GM12878 (cell line): Measurements from ENCODE around the gene ANLN. TPM values are rescaled to one million over a fixed set of nuclear protein-coding genes. Genes with fewer than 3 reads are reported as not detected.

Experiments
- GATAD2B ChIP-seq: fragments of 450-650 bp; conservative IDR thresholded peaks from 2 replicates; pipeline ENCODE4 v1.6.1; 2017; ENCODE audit warnings: low read depth, mild to moderate bottlenecking, moderate library complexity
- NFIC ChIP-seq: IDR thresholded peaks from 2 replicates; pipeline ENCODE4 v1.6.1; 2012; ENCODE audit warnings: low read depth, mild to moderate bottlenecking, inconsistent platforms, low read length, moderate library complexity
- RELA ChIP-seq: fragments of 450-650 bp; IDR thresholded peaks from 2 replicates; pipeline ENCODE4 v1.8.0; 2014; ENCODE audit warnings: borderline replicate concordance; ENCODE audit not compliant: partially characterized antibody
- SIX5 ChIP-seq: IDR thresholded peaks from 2 replicates; pipeline ENCODE4 v1.6.1; 2011; ENCODE audit warnings: mild to moderate bottlenecking, low read depth, low read length, moderate library complexity; ENCODE audit not compliant: severe bottlenecking
- SRF ChIP-seq, 2 experiments: IDR thresholded peaks; 2 replicates each; pipeline ENCODE4 v1.6.1; 2011; ENCODE audit warnings: low read depth in 2 of 2, low read length in 2 of 2, mild to moderate bottlenecking in 1 of 2, moderate library complexity in 1 of 2
- ZNF384 ChIP-seq: IDR thresholded peaks from 2 replicates; pipeline ENCODE4 v1.6.1; 2012; ENCODE audit warnings: low read depth, mild to moderate bottlenecking, low read length, improper control_type of control experiment, borderline replicate concordance
- ZZZ3 ChIP-seq: IDR thresholded peaks from 2 replicates; pipeline ENCODE4 v1.6.1; 2011; ENCODE audit warnings: low read depth; ENCODE audit not compliant: control insufficient read depth, insufficient read length
- polyA plus RNA-seq, 11 experiments: library from polyadenylated mRNA; depleted of rRNA in 4 of 11; unstranded in 6 of 11; stranded (reverse) in 5 of 11; fragments of >200 nt; fragmentation: Nextera tagmentation in 4 of 11; fragmentation: Illumina TruSeq in 1 of 11; extraction: Ambion mirVana in 4 of 11; extraction: Trizol in 1 of 11; gene quantifications; 1 replicate in 1 of 11; 2 replicates in 10 of 11; pipeline versions ENCODE4 v1.2.1 to v1.2.3, GENCODE V29; 2011 to 2016; ENCODE audit warnings: inconsistent platforms in 2 of 11, missing spikeins in 2 of 11, low read depth in 1 of 11
- total RNA-seq, 4 experiments: library from RNA; depleted of rRNA in 3 of 4; stranded (reverse); fragments of >200 nt in 3 of 4; fragmentation: Illumina TruSeq in 1 of 4; extraction: Trizol in 1 of 4; gene quantifications; 2 replicates each; pipeline versions ENCODE4 v1.2.1 to v1.2.3, GENCODE V29; 2013 to 2021
- TF ChIP-seq, protein P1 (sequence below): fragments of 450-650 bp; IDR thresholded peaks from 2 replicates; pipeline ENCODE4 v1.6.1; 2017; ENCODE audit warnings: mild to moderate bottlenecking, moderate library complexity
- TF ChIP-seq, protein P2 (sequence below): fragments of 450-650 bp; IDR thresholded peaks from 2 replicates; pipeline ENCODE4 v1.6.1; 2016; ENCODE audit warnings: mild to moderate bottlenecking

The ANLN gene
- total and polyA plus RNA-seq, 10 of the 15 experiments (the other 5 are each of a cell fraction or from before 2014, with no cell fraction given), result 9.5 to 32.1 (median 24.2) TPM

DNA sequence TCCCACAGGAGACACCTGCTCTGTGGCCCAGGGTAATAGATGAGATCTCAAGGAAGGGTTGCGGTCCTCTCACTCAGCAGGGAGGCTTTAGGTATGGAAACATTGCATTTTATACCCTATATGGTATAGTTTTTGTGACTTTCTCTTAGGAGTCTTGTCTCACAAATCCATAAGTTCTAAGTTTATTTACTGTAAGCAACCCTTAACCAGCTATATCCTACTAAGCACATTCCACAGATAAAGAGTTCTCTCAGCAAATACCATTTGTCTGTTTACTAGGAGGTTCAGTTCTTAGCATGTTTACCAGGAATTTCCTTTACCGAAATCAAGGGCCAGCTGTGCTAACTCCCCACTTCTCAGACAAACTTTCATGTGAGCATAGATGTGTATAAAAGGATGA is 66.9 kb downstream of the ANLN start (continued):
- TF ChIP-seq, protein P1, sequence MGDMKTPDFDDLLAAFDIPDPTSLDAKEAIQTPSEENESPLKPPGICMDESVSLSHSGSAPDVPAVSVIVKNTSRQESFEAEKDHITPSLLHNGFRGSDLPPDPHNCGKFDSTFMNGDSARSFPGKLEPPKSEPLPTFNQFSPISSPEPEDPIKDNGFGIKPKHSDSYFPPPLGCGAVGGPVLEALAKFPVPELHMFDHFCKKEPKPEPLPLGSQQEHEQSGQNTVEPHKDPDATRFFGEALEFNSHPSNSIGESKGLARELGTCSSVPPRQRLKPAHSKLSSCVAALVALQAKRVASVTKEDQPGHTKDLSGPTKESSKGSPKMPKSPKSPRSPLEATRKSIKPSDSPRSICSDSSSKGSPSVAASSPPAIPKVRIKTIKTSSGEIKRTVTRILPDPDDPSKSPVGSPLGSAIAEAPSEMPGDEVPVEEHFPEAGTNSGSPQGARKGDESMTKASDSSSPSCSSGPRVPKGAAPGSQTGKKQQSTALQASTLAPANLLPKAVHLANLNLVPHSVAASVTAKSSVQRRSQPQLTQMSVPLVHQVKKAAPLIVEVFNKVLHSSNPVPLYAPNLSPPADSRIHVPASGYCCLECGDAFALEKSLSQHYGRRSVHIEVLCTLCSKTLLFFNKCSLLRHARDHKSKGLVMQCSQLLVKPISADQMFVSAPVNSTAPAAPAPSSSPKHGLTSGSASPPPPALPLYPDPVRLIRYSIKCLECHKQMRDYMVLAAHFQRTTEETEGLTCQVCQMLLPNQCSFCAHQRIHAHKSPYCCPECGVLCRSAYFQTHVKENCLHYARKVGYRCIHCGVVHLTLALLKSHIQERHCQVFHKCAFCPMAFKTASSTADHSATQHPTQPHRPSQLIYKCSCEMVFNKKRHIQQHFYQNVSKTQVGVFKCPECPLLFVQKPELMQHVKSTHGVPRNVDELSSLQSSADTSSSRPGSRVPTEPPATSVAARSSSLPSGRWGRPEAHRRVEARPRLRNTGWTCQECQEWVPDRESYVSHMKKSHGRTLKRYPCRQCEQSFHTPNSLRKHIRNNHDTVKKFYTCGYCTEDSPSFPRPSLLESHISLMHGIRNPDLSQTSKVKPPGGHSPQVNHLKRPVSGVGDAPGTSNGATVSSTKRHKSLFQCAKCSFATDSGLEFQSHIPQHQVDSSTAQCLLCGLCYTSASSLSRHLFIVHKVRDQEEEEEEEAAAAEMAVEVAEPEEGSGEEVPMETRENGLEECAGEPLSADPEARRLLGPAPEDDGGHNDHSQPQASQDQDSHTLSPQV, result no peak
- TF ChIP-seq SIX5 (no peak), ZNF384 (no peak), GATAD2B (no peak), ZZZ3 (no peak), RELA (no peak), NFIC (no peak), SRF (IDR thresholded peaks at IDR 0.05; ENCODE audit: low read depth in 2 of 2, low read length in 2 of 2) (no peak)
- TF ChIP-seq, protein P2, sequence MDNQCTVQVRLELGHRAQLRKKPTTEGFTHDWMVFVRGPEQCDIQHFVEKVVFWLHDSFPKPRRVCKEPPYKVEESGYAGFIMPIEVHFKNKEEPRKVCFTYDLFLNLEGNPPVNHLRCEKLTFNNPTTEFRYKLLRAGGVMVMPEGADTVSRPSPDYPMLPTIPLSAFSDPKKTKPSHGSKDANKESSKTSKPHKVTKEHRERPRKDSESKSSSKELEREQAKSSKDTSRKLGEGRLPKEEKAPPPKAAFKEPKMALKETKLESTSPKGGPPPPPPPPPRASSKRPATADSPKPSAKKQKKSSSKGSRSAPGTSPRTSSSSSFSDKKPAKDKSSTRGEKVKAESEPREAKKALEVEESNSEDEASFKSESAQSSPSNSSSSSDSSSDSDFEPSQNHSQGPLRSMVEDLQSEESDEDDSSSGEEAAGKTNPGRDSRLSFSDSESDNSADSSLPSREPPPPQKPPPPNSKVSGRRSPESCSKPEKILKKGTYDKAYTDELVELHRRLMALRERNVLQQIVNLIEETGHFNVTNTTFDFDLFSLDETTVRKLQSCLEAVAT, result no peak
